ENCODE measurements around the gene TMC1.
"Not testable (repeated sequence)": the region's sequence is repeated elsewhere in the genome, so short reads cannot be mapped to it uniquely, and the experiment has no call there.

TMC1 gene

DNA sequence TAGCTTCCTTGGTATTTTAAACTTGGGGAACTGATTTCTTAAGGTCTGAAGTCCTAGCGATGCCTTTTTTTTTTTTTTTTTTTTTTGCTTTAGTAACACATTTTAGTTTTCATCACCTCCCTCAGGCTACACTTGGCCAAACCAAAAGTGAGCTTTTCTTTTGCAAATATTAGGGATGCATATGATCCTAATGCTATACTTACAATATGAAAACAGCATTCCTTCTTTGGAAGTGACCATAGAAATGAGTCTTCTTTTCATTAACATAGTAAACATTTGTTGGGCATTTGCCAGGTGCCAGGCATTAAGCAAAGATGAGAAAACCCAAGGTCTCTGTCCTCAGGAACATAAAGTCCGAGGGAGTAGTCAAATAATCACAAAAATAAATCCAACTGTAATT lies 241.6 kb downstream of the TMC1 start:
- no peak for DNase-seq (ENCODE audit: low read depth)

DNA sequence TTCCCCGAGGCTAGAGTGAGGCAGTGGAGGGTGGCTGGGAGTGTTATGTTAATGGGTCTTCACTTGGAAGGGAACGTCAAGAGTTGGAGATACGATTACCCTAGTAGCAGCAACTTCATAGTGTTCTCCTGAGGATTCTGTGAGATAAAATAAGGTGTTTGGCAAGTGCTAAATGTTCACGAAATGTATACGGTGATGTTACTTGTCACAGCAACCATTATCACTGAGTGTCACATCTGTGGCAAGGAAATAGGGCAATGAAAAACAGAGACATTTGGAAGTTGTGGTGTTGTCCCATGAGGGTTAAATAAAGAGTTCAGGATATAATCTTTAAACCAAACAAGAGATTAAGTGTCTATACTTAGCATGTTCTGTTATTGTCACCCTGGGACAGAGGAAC lies 248.1 kb downstream of the TMC1 start:
- no peak for DNase-seq (ENCODE audit: low read depth)

DNA sequence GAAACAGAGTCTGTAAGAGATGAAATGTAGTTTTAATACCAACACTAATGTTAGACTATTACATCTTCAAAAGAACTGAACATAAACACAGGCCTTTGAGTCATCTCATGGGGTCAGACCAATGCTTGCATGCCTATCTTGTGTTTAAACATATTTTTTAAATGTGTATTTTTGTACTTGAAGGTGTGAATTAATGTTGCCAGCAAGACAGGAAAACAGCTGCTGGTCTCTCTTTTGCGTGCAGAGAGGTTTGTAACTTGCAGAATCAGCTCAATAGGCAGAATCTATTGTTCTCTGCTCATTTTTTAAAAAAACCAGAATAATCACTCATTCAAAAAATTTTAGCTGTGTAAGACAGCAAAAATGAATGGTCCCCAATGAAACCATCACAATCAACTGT lies 251.3 kb downstream of the TMC1 start:
- no peak for DNase-seq (ENCODE audit: low read depth)

DNA sequence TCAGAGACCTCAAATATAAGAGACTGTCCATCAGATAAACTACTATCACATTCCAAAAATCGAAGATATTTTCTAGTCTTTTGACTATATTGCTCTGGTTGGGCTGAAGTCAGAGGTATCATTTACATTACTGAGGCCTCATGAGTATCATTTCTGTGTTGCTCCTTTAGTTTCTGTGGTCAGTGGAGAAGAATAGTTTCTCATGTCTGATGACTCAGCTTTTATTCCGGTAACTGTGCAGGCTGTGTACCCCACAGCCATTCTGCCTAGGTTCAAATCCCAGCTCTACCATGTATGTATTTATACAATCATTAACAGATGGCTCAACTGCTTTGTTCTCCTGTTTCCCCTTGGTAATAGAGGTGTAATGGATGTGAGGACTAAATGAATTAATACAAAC lies 252.2 kb downstream of the TMC1 start:
- no peak for DNase-seq (ENCODE audit: low read depth)

DNA sequence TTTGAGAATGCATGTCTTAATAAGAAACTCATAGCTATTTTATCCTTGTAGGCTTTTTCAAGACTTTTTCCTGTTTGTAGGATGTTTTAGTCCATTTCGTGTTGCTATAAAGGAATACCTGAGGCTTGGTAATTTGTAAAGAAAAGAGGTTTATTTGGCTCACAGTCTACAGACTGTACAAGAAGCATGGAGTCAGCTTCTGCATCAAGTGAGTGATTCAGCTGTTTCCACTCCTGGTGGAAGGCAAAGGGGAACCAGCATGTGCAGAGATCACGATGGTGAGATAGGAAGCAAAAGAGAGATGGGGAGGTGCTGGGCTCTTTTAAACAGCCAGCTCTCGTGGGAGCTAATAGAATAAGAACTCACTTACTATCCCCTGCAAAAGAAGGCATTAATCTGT lies 254.2 kb downstream of the TMC1 start:
- DNase-seq (ENCODE audit: low read depth), result no peak

DNA sequence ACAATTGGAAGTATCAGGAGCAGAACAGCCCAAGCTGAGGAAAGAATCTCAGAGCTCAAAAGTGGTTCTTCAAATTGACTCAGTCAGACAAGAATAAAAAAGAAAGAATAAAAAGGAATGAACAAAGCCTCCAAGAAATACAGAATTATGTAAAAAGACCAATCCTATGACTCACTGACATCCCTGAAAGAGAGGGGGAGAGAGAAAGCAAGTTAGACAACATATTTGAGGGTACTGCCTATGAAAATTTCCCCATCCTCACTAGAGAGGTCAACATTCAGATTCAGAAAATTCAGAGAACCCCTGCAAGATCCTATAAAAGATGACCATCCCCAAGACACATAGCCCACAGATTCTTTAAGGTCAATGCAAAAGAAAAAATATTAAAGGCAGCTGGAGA lies 258.2 kb downstream of the TMC1 start:
- no peak for DNase-seq (ENCODE audit: low read depth)

DNA sequence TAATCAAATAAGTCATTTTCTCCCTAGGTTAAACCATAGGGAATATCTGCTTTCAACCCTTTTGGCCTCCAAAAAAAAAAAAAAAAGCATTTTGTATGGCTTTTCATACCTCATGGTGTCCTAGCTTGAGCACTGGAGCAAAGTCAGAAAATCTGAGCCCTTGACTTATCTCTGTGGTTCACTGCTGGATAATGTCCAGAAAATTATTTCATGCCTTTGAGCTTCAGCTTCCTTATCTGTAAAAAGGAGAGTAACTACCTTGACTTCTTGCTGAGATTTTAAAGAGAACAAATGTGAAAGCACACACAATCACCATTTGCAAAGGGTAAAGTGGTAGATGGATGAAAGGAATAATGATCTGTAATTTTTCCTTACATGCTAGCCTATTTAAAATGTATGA lies 265.5 kb downstream of the TMC1 start:
- no peak for DNase-seq (ENCODE audit: low read depth)

DNA sequence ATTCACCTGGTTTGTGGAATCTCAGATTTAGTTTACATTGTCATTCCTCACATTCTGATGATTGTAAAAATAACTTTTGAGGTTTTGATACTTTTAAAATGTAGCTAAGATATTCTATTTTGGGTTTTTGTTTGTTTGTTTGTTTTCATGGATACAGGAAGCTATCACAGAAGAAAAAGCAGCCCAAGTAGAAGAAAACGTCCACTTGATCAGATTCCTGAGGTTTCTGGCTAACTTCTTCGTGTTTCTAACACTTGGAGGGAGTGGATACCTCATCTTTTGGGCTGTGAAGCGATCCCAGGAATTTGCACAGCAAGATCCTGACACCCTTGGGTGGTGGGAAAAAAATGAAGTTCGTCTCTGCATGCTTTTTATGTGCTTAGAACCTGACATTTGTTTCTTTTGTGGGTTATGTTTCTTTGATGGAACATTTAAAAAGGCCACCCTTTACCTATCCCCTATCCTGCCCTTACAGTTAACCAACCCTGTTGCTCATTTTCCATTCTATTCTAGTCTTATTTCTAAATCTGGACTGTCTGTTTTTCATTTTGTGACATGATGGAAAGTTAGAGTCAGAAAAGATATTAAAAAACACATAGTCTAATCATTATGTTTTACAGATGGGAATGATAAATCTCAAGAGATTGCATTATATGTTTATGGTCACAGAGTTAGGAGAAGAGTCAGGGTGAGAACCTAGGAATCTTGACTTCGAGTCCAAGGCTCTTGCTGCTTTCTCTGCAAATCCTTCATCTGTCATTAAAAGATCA lies 267.7 kb downstream of the TMC1 start:
- no peak for DNase-seq (ENCODE audit: low read depth)

DNA sequence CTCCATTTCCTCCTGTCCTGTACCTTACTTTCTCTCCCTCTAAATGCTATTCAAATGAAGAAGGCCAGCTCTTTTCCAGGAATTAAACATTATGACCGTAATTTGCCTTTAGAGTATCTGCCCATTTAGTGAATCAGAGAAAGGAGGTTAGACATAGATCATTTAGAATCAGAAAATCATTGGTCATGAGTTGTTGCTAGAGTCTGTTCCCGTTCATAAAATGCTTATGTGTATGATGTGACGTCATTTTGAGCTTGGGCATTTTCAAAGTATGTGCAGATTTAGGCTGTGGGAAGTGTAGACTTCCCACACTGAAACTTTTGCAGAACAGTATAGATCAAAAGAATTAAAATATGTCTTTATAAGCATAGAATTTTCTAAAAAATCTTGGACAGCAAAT lies 268.5 kb downstream of the TMC1 start:
- DNase-seq (ENCODE audit: low read depth), result no peak

DNA sequence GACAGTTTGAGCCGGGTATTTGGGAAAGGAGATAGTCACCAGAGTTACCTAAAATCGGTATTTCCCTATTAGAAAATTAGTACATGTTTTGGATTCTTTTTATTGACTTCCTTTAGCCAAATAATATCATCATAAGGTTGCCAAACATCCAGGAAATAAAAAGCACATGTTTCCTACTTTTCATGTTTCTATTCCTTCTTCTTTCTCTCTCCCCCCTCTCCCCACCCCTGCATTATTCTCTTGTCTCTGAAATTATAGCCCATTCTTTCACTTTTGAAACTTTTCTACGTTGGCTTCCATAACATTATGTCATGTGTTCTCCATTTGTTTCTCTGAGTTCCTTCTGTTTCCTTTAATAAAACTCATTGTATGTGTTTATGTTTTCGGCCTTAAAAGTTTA lies 269.6 kb downstream of the TMC1 start:
- no peak for DNase-seq (ENCODE audit: low read depth)

DNA sequence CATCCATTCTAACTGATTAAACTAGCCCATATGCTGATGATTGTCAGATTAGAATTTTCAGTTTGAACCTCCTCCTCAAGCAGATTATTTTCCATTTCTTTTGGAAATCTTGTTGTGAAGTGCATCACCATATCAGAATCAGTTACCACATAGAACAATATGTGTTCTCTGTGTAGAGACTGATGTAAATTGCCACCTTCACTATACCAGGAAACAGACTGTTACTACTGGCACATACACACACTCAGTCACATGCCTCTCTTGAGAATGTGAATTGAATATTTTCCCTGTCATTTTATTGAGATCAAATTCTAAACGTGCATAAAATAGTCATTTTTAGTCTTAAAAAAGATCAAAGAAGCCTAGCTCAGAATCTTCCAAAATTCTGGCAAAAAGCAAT lies 270.0 kb downstream of the TMC1 start:
- no peak for DNase-seq (ENCODE audit: low read depth)

DNA sequence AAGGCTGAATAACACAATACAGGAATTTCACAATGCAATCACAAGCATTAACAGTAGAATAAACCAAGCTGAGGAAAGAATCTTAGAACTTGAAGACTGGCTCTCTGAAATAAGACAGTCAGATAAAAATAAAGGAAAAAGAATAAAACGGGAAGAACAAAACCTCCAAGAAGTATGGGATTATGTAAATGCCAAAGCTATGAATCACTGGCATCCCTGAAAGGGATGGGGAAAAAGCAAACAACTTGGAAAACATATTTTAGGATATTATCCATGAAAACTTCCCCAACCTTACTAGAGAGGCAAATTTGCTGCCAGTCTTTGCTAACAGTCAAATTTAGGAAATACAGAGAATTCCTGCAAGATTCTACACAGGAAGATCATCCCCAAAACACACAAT lies 273.5 kb downstream of the TMC1 start:
- DNase-seq (ENCODE audit: low read depth), result no peak

DNA sequence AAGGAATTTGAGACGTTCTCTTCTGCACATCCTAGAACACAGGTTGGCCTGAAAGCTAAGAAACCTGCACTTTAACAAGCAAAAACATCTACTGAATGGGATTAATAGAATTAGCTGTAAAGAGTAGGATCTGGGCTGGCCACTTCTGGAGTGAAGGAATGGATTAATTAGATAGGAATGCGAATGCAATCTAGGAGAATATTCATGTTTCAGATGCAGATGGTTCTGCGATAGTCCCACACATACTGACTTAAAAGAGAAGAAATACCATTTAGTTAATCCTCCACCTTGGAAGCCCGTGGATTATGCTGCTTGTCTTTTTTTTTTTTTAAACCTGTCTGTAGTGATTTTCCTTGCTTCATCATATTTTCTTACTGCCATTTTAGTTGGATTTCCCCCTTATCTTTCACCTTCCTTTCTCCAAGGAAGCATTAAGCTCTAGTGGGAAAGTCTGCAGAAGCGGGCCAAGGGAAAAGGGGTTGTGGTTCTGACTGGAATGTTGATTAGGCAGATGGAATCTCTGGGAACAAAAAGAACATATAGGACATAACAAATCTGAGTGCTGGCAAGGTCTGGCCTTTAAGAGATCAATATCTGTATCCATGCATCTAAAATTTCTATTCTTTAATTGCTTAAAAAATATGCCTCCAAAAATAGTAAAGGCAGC lies 279.1 kb downstream of the TMC1 start:
- no peak for DNase-seq (ENCODE audit: low read depth)

DNA sequence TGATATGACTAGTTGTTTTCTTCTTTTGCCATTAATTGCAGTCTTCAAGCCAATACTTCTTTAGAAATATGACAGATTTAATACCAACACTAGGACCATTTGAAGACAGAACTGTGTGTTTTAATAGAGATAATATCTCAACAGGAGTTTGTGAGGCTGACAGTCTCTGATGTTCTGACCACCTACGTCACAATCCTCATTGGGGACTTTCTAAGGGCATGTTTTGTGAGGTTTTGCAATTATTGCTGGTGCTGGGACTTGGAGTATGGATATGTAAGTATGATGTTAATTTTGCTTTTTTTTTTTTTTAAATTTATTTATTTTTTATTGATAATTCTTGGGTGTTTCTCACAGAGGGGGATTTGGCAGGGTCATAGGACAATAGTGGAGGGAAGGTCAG lies 283.8 kb downstream of the TMC1 start:
- no peak for DNase-seq (ENCODE audit: low read depth)

DNA sequence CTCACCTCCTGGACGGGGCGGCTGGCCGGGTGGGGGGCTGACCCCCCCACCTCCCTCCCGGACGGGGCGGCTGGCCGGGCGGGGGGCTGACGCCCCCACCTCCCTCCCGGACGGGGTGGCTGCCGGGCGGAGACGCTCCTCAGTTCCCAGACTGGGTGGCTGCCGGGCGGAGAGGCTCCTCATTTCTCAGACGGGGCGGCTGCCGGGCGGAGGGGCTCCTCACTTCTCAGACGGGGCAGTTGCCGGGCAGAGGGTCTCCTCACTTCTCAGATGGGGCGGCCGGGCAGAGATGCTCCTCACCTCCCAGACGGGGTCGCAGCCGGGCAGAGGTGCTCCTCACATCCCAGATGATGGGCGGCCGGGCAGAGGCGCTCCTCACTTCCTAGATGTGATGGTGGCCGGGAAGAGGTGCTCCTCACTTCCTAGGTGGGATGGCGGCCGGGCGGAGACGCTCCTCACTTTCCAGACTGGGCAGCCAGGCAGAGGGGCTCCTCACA lies 285.0 kb downstream of the TMC1 start:
- DNase-seq (ENCODE audit: low read depth), result not testable (repeated sequence)

DNA sequence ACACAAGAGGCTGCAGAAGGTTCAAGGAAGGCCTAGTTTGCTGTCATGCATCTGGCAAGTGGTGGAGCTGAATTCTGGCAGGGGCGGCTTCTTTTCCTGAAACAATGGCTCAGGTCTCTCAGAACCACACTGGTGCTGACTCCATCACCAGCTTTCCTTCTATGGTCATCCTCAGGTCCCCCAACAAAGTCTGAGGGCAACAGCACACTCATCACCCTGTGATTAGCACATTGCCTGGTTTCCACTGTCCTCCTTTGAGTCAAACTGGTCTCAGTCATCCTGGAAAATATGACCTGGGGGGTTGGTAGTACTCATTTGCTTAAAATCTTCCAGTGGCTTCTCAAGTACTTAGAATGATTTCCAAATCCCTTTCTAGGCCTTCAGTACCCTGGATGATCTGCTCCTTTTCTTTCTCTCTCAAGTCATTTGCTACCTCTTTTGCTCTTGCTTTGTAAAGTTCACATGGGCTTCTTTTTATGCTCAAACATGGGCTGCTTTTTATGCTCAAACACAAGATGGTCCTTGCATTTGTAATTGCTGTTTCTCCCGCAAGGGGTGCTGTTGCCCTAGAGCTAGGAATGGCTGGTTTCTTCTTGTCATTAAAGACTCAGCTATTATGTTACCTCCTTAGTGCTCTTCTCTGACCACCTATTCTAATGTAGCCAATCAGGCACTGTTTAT lies 286.5 kb downstream of the TMC1 start:
- DNase-seq (ENCODE audit: low read depth), result no peak

DNA sequence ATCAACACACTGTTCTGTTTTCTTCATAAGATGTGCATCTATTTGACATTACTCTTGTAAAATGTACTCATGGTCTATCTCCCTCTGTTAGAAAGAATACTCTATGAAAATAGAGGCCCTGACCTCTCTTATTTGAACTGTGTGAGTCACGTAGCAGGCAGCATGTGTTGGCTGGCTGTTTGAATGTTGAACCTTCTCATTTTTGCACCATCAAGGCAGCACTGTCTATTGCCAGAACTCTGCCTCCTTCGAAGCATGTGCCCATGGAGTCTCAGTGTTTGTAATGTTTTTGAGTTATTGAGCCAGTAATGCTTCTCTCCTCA lies 287.0 kb downstream of the TMC1 start:
- no peak for DNase-seq (ENCODE audit: low read depth)

DNA sequence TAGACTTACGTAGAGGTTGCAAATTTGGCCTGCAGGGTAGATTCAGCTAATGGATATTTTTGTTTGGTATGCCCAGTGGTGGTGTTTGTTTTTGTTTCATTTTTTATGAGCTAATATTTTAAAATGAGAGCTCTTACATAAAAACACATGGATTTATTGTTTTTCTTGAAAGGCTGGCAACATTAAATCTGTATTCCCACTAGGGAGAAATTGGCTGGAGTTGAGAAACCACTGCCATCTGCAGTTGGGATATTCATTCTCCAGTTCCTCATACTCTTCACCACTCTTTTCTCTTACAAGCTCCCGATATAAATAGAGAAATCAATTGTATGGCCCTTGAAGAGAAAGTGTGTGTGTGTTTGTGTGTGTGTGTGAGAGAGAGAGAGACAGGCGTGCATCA lies 288.2 kb downstream of the TMC1 start:
- no peak for DNase-seq (ENCODE audit: low read depth)

DNA sequence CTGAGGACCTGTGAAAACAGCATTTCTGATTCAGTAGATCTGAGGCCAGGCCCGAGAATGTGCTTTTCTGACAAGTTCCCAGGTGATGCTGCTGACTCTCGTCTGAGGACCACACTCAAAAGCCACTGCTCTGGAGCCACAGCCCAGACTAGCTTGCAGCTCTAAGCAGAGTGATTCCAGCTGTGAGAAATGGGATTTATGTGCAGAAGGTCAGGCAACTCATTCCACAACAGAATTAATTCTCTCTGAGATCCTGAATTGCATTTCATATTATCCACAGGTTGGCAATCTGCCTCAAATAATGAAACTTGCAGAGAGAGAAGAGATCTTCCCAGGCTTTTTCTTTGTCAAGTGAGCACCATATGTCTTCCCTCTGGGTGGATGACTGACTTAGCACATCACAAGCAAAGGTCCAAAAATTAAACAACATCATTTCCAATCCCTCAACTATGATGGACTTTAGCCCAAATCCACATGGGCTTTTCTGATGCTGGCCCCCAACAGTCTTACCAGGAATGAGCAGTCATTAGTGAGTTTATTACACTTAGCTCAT lies 291.2 kb downstream of the TMC1 start:
- DNase-seq (ENCODE audit: low read depth), result no peak

DNA sequence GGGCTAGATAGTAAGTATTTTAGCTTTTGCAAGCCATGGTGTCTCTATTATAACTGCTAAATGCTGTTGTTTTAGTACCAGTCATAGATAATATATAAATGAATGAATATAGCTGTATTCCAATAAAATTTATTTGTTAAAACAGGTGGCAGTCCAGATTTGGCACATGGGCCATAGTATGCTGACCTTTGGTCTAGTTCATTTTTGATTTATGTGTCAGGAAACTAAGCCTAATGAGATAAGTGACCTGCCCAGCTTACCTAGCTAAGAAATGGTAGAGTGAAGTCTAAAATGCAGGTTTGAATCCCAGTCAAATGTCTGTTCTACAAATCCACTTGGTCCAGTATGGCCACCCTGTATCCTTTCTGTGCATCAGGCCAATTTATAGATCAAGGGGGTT lies 292.1 kb downstream of the TMC1 start:
- no peak for DNase-seq (ENCODE audit: low read depth)

DNA sequence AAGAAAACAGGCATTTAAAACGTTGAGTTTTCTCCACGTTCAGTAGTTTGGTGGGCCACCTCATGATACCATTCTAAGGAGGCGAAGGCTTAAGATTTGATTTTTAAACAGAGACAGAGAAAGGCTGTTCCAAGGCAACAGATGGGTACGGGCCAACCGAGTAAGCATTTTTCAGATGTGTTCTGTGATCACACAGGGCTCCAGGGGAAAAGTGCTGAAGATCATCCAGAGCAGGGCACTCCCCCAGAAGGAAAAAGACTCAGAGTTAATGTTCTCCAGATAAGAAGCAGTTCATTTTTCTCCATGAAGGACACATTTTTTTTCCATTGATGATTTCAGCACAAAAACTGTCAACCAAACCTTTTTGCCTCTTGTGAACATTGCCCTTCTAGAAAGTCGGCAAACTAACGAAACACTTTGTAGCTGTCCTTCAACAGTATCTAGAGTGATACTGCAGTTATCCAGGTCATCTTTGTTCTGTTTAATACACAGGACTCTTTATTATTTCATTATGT lies 292.7 kb downstream of the TMC1 start:
- DNase-seq (ENCODE audit: low read depth), result no peak

DNA sequence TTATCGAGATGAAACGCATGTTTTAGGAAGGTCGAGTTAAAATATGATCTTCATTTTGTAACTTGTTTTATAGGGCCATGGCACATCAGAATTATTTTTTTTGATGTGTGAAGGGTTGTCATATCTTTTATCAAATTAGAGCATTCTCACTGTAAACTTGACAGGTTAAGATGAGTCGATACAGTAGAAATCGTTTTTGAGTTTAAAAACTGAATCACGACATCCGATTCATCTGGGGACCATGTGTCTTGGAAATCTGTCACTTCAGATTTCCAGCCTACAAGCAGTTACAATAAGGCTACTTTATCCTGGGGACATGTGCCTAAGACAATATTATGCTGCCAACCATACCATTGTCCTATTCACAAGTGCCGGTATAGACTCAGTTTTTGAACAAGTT lies 295.3 kb downstream of the TMC1 start:
- no peak for DNase-seq (ENCODE audit: low read depth)

DNA sequence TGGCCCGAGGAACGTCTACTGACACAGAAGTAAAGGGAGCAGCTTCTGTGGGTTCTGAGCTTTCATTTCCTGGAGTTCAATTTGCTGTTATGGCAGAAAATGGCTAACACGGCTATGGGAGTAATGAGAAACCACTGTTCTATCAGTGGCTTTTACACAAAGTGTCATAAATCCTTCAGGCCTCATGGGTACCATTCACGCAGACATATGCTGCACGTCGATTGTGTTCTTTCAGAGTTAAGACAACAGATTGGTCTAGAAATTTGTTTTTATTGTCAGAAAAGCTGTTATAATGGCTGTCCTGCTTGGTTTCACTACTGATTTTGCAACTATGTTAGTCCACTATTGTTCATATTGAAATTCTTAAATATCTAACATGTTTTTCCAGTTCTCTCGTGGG lies 296.0 kb downstream of the TMC1 start:
- DNase-seq (ENCODE audit: low read depth), result no peak
